DMS 273 (cell line): ENCODE results near the gene KRTAP10-3.
"Not testable (repeated sequence)": the region's sequence is repeated elsewhere in the genome, so short reads cannot be mapped to it uniquely, and the experiment has no call there.

Experiments used
- DNase-seq: peaks from one replicate; lab custom pipeline; 2025; ENCODE audit not compliant: unreplicated experiment; lab: John Stamatoyannopoulos, UW

The KRTAP10-3 gene

GRCh38 chr21:44558695-44559094 is at the start of gene KRTAP10-3:
TSS of gene KRTAP10-3 (minus strand) at chr21:44558795. CDS start at chr21:44558715, 80 bp downstream.
- DNase-seq, result no peak

- no peak for DNase-seq
These were observed 47.9 kb upstream of the KRTAP10-3 start for GRCh38 chr21:44606495-44606894.

- DNase-seq, result no peak
These were observed 45.3 kb upstream of the KRTAP10-3 start for GRCh38 chr21:44603911-44604310.

GRCh38 chr21:44603109-44603875 is 44.7 kb upstream of the KRTAP10-3 start:
- no peak for DNase-seq

- DNase-seq, result no peak
These were observed 43.9 kb upstream of the KRTAP10-3 start for GRCh38 chr21:44602463-44602850.

GRCh38 chr21:44601596-44602462 is 43.2 kb upstream of the KRTAP10-3 start:
- peak; percentile 78 for DNase-seq

GRCh38 chr21:44601091-44601490 is 42.5 kb upstream of the KRTAP10-3 start:
- peak; percentile 86 for DNase-seq

- DNase-seq, result not testable (repeated sequence)
These were observed 41.8 kb upstream of the KRTAP10-3 start, which contains the start of gene KRTAP10-7 for GRCh38 chr21:44600118-44600978. TSS of gene KRTAP10-7 (plus strand) at chr21:44600597. CDS start at chr21:44600622, 25 bp downstream.

GRCh38 chr21:44599264-44600029 is 40.9 kb upstream of the KRTAP10-3 start:
- DNase-seq, result no peak

- DNase-seq, result no peak
These were observed 39.5 kb upstream of the KRTAP10-3 start for GRCh38 chr21:44598061-44598460.

GRCh38 chr21:44596068-44596725 is 37.6 kb upstream of the KRTAP10-3 start:
- DNase-seq, result no peak

- no peak for DNase-seq
These were observed 36.9 kb upstream of the KRTAP10-3 start for GRCh38 chr21:44595524-44595923.

- no peak for DNase-seq
These were observed 35.9 kb upstream of the KRTAP10-3 start for GRCh38 chr21:44594406-44594916.

GRCh38 chr21:44593598-44594405 is 35.2 kb upstream of the KRTAP10-3 start:
- DNase-seq, result peak; percentile 37

GRCh38 chr21:44592446-44593311 is 34.1 kb upstream of the KRTAP10-3 start, which contains the start of gene KRTAP10-6:
TSS of gene KRTAP10-6 (minus strand) at chr21:44592505. CDS start at chr21:44592484, 21 bp downstream.
- DNase-seq, result peak; percentile 57

GRCh38 chr21:44591801-44592130 is 33.2 kb upstream of the KRTAP10-3 start:
- peak; percentile 81 for DNase-seq

- DNase-seq, result peak; percentile 85
These were observed 32.6 kb upstream of the KRTAP10-3 start for GRCh38 chr21:44590897-44591800.
